ENCODE results near the gene LTBP1.

GRCh38 chr2:33365264-33365970, 418.7 kb downstream of the LTBP1 start:
- TF ChIP-seq ZNF432 (CRISPR knock-in tag; IDR thresholded peaks at IDR 0.05; ENCODE audit: borderline replicate concordance) (no peak), RNF2 (conservative IDR thresholded peaks at IDR 0.05; ENCODE audit: low read depth) (no peak), CREB1 (IDR thresholded peaks at IDR 0.05) (no peak), CREB1 (CRISPR knock-in tag; IDR thresholded peaks at IDR 0.05) (no peak), SP1 (IDR thresholded peaks at IDR 0.05) (no peak), SP1 (CRISPR knock-in tag; IDR thresholded peaks at IDR 0.05) (no peak), MNT (IDR thresholded peaks at IDR 0.05) (no peak), RAD21 (CRISPR knock-in tag; IDR thresholded peaks at IDR 0.05) (no peak), FOXJ3 (CRISPR knock-in tag; IDR thresholded peaks at IDR 0.05; ENCODE audit: borderline replicate concordance) (no peak)

All from HepG2 (cell line).